ENCODE results near the gene C2CD3. TPM values are rescaled to one million over a fixed set of nuclear protein-coding genes. Genes with fewer than 3 reads are reported as not detected.

The C2CD3 gene
- polyA plus RNA-seq, 1 experiment = 10.3 TPM

DNA sequence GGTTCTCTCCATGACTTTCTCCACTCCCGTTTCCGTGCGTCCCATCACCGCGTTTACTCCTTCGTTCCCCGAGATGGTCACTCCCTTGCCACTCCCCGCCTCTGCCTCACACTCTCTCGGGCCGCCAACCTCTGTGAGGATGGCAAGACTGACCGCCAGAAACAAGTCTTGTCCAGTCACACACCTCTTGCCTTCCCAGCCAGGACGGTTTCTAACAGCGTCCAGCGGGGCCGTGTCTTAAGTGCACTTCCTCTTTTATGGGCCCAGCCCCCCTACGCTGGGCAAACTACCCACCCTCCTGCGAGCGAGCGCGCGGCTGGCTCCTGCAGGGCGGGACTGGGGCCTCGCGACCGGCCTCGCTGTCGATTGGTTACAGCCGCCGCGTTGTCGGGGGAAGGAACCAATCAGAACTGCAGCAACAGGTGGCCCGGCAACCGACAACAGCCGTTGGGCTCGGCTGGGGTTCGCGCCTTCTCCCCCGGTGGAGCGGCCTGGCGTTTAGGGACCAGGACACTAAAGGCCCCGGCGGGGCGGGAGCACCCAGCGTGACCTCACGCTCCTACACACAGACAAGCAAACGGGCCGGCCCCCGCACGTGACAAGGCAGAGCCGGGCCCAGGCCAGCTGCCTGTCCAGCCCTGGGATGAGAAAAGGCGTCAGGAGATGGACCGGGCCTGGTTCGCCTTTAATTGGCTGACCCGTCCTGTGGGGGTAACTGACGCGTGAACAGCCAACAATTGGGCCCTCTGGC, 187.6 kb downstream of the C2CD3 start:
- no peaks in the 10 kb centered on the region for H3K36me3 ChIP-seq (ENCODE audit: control insufficient read depth, insufficient read depth, low read length)
- H3K27me3 ChIP-seq (ENCODE audit: control insufficient read depth, insufficient read depth, low read length) = no peaks in the 10 kb centered on the region
- peak; percentile 56 for DNase-seq (ENCODE audit: low read depth)
- ChIA-PET POLR2A (interaction anchor here (0.6 kb wide), 1 partner anchor 627 kb away, joined by 3 read pairs; no protein-coding TSS in a partner anchor), CTCF (interaction anchor here (0.9 to 1.3 kb wide), 2 partner anchors 20 to 22 kb away, joined by 3 read pairs; no protein-coding TSS in a partner anchor)
- peak overlapping the region; percentile 67 for H3K4me3 ChIP-seq (ENCODE audit: low read depth, low read length)
- TF ChIP-seq, protein P1, sequence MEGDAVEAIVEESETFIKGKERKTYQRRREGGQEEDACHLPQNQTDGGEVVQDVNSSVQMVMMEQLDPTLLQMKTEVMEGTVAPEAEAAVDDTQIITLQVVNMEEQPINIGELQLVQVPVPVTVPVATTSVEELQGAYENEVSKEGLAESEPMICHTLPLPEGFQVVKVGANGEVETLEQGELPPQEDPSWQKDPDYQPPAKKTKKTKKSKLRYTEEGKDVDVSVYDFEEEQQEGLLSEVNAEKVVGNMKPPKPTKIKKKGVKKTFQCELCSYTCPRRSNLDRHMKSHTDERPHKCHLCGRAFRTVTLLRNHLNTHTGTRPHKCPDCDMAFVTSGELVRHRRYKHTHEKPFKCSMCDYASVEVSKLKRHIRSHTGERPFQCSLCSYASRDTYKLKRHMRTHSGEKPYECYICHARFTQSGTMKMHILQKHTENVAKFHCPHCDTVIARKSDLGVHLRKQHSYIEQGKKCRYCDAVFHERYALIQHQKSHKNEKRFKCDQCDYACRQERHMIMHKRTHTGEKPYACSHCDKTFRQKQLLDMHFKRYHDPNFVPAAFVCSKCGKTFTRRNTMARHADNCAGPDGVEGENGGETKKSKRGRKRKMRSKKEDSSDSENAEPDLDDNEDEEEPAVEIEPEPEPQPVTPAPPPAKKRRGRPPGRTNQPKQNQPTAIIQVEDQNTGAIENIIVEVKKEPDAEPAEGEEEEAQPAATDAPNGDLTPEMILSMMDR (IDR thresholded peaks at IDR 0.05; ENCODE audit: insufficient read depth, low read depth, low read length) = no peak

DNA sequence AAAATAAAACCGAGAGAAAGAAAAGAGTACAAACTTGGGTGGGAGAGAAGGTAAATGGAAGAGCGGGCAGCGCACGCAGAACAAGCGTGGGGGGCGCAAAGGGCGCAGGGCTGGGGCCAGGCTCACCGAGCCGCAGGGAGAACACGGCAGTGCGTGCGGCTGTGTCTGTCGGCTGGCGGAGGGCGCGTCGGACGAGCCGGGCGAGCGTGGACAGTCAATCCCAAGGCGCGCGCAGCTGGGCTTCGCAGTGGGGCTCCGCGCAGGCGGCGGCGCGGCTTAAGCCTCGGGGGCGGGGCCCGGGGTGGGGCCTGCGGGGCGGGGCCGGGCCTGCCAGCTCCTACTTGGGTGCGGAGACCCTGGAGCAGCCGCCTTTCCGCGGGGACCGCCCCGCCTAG, 188.2 kb downstream of the C2CD3 start, which contains the start of gene UCP2:
TSS of gene UCP2 (minus strand) at position 249 of the 395 bp plus-strand sequence. CDS start 4,465 bp downstream, outside the sequence.
- Histone ChIP-seq H3K36me3 (ENCODE audit: control insufficient read depth, insufficient read depth, low read length) (no peaks in the 10 kb centered on the region), H3K4me3 (ENCODE audit: low read depth, low read length) (peak within 1 kb of the TSS; percentile 67), H3K27me3 (ENCODE audit: control insufficient read depth, insufficient read depth, low read length) (no peaks in the 10 kb centered on the region)
- DNase-seq (ENCODE audit: low read depth) = no peak
- ChIA-PET POLR2A (interaction anchor here (0.6 kb wide), 1 partner anchor 627 kb away, joined by 3 read pairs; no protein-coding TSS in a partner anchor), CTCF (interaction anchor here (0.9 to 1.3 kb wide), 2 partner anchors 10 to 19 kb away, joined by 3 to 4 read pairs; no protein-coding TSS in a partner anchor)
- TF ChIP-seq, protein P1 (IDR thresholded peaks at IDR 0.05; ENCODE audit: insufficient read depth, low read depth, low read length) = no peak

DNA sequence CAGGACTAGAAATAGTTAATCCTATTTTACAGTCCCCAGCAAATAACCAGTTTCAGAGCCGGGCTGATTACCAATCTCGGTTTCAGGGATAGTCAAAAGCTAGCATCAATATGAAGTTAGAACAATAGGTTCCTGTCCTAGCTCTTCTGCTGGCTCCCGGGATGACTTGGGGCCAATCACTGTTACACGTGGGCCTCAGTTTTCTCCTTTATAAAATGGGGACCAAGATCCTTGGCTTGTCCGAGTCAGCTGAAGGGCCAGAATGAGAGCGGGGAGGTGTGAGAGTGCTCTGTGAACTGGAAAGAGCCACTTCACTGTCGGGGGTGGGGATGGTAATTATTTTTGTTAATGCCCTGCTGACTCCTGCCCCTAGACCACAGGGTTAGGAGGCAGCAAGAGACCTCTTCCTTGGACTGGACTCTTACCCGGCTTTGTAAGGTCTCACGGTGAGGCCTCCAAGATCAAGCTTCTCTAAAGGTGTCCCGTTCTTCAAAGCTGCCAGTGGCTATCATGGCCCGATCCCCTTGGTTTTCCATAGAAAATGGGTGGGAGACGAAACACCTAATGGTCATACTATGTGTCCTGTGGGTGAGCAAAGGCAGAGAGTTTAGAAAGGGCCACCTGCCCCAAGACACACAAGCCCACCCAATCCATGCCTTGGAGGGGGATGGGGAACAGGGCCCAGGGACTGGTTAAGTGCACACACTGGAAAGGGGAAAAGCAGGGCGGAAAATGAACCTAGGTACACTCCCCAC, 189.6 kb downstream of the C2CD3 start:
- ChIA-PET CTCF (interaction anchor here (0.9 to 3.3 kb wide), 3 partner anchors 8 to 469 kb away, joined by 4 to 22 read pairs (median 6); no protein-coding TSS in a partner anchor), POLR2A (no interaction called here)

DNA sequence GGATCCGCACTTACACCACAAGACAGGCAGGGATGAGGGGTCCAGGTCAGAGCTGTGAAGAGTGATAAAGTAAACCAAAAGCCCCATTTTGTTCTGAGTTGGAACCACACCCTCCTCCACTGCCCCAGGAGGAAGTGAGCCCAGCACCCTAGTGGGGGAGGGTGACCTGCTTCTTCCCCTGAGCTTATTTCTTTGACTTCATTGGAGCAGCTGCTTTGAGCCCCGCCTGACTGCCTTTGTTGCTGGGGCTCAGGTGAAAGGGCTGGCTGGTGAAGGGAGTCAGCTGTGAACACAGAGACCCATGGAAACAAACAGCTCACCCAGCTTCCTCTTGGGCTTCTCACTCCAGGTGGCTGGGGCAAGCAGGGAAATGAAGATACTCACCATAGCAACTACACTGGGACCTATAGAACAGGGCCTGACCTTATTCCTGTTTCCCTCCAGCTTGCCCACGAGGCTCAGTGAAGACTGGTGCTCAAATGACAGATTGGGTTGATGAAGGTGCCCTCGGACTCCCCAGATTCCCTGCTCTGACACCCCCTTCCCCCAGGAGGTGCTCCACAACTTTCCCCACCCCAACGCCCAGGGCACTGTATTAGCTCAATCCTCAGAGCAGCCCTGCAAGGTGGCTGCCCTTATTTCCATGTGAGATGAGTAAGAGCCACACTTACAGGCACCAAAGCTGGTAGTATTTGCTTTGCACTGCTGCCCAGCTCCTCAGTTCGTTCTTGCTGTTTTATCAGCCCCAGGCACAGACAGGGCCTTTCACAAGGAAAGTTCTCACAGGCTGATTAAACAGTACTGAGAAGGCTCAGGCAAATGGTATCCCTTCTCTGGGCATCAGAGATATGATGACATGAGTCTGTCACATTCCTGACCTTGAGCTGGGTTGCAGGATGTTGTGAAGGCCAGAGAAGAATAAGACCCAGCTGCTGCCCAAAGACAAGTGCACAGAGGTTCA, 190.5 kb downstream of the C2CD3 start:
- CTCF ChIA-PET = interaction anchor here (1.1 to 3.3 kb wide), 3 partner anchors 17 to 469 kb away, joined by 3 to 22 read pairs (median 6); no protein-coding TSS in a partner anchor
- POLR2A ChIA-PET = interaction anchor here (0.6 kb wide), 1 partner anchor 193 kb away, joined by 9 read pairs; no protein-coding TSS in a partner anchor
- TF ChIP-seq, protein P1 (IDR thresholded peaks at IDR 0.05; ENCODE audit: insufficient read depth, low read depth, low read length) = no peak
- no peaks in the 10 kb centered on the region; the same call in 1 of the 2 replicates for H3K36me3 ChIP-seq (ENCODE audit: control insufficient read depth, insufficient read depth, low read length)
- no peaks in the 10 kb centered on the region for H3K27me3 ChIP-seq (ENCODE audit: control insufficient read depth, insufficient read depth, low read length)
- no peak for DNase-seq (ENCODE audit: low read depth)
- no peak overlapping the region for H3K4me3 ChIP-seq (ENCODE audit: low read depth, low read length)

More for the DNA sequence above, 189.6 kb downstream of the C2CD3 start:
- Histone ChIP-seq H3K4me3 (ENCODE audit: low read depth, low read length) (no peak overlapping the region), H3K36me3 (ENCODE audit: control insufficient read depth, insufficient read depth, low read length) (no peaks in the 10 kb centered on the region; the same call in 1 of the 2 replicates), H3K27me3 (ENCODE audit: control insufficient read depth, insufficient read depth, low read length) (no peaks in the 10 kb centered on the region)
- DNase-seq (ENCODE audit: low read depth) = no peak
- TF ChIP-seq, protein P1 (IDR thresholded peaks at IDR 0.05; ENCODE audit: insufficient read depth, low read depth, low read length) = no peak
